Activated T-cell treated with anti-CD3 and anti-CD28 coated beads, Interleukin-2, amount 50 U/mL, for 24 hours (primary cell): ENCODE measurements around the gene LSM2.
"Not testable (repeated sequence)": the region's sequence is repeated elsewhere in the genome, so short reads cannot be mapped to it uniquely, and the experiment has no call there.

ENCODE experiments used
- DNase-seq: peaks from one replicate; pipeline ENCODE4 v3.0.0-alpha.2; 2020
- H3K27ac Mint-ChIP-seq: 2 replicates; pipeline ENCODE4 v1.8.0; 2020; ENCODE audit warnings: mild to moderate bottlenecking, mixed read lengths
- H3K27me3 Mint-ChIP-seq: 2 replicates; pipeline ENCODE4 v1.8.0; 2020; ENCODE audit warnings: mixed read lengths
- H3K36me3 Mint-ChIP-seq: 2 replicates; pipeline ENCODE4 v1.8.0; 2020; ENCODE audit warnings: low read depth, mixed read lengths
- H3K4me1 Mint-ChIP-seq: 2 replicates; pipeline ENCODE4 v1.8.0; 2020; ENCODE audit warnings: low read depth, mixed read lengths
- H3K4me3 Mint-ChIP-seq: 2 replicates; pipeline ENCODE4 v1.8.0; 2020; ENCODE audit warnings: mild to moderate bottlenecking, moderate library complexity, mixed read lengths
- H3K9me3 Mint-ChIP-seq: 2 replicates; pipeline ENCODE4 v1.8.0; 2020; ENCODE audit warnings: mixed read lengths

Gene LSM2

DNA sequence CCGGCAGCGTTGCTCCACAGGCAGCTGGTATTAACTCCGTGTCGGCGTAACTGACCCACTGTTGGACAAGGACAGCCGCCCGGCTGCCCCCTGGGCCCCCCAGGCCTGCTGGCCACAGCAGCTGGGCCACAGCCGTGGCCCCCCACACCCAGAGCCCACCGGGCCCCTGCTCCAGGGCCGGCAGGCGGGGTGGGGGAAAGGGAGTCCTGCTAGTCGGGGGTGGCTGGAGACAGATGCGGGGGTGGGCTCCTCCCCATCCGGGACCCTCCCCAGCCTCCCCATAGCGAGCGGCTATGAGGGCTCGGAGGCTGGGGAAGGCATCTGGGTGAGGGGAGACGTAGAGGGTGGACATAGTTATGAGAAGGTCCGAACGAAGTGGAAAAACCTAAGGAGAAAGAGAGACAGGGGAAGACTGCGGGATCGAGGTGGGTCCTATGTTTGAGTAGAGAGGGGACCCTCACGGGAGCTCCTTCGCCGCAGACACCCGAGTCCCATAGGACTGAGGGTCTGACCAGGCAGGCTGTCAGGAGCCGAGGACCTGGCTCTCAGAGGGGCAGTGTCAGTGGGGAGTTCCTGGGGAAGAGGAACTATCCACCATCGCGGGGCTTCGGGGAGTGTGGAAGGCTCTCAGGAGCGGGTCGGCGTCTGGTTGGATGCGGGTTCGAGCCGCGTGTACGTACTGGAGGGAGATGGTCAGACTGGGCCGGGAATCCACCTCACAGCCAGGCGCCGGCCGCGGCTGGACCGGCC is 11.7 kb downstream of the LSM2 start:
- Mint-ChIP-seq H3K4me3 (peak overlapping the region; percentile 95), H3K4me1 (peaks cover 54% of the 10 kb centered on the region), H3K27me3 (no peaks in the 10 kb centered on the region), H3K36me3 (peaks cover 77% of the 10 kb centered on the region), H3K27ac (peak overlapping the region; percentile 99), H3K9me3 (no peaks in the 10 kb centered on the region)
- DNase-seq, result no peak

DNA sequence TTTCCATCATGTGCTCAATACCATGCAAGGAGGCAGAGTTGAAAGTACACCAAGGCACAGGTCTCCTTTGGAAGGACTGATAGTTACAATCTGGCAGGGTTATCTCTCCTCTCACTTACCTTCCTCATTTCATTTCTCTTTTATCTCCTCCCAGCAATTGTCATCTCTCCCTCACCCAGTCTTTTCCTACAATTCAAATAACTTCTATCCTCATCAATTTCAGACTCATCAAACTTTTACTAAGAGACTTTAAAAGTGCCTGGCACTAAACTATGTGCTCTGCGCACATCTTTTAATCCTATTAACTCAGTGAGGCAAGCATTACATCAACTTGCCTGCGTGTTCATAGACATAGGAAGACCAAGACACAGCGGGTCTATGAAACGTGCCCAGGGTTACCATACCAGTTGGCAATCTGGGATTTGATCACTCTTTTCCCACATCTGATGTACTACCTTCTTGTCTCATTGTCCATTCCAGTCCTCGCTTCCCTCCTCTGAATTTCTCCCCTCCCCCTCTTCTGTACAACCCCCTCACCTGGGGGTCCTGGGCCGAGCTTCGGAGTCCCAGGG is 12.4 kb downstream of the LSM2 start:
- Mint-ChIP-seq H3K4me3 (peak overlapping the region; percentile 95), H3K27me3 (no peaks in the 10 kb centered on the region), H3K36me3 (peaks cover 76% of the 10 kb centered on the region), H3K9me3 (no peaks in the 10 kb centered on the region), H3K4me1 (peaks cover 57% of the 10 kb centered on the region), H3K27ac (peak overlapping the region; percentile 99)
- DNase-seq, result no peak

DNA sequence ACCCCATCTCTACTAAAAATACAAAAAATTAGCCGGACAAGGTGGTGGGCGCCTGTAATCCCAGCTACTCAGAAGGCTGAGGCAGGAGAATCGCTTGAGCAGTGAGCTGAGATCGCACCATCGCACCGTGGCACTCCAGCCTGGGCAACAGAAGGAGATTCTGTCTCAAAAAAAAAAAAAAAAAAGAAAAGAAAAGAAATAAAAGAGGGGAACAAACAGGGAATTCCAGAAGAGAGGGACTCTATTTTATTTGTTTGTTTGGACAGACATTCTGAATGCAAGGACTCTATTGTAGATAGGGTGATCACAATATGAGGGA is 12.9 kb downstream of the LSM2 start:
- Mint-ChIP-seq H3K4me1 (peaks cover 54% of the 10 kb centered on the region), H3K36me3 (peaks cover 76% of the 10 kb centered on the region), H3K4me3 (peak overlapping the region; percentile 95), H3K27ac (peak overlapping the region; percentile 99)
- DNase-seq, H3K9me3 Mint-ChIP-seq, H3K27me3 Mint-ChIP-seq: not testable (repeated sequence)

DNA sequence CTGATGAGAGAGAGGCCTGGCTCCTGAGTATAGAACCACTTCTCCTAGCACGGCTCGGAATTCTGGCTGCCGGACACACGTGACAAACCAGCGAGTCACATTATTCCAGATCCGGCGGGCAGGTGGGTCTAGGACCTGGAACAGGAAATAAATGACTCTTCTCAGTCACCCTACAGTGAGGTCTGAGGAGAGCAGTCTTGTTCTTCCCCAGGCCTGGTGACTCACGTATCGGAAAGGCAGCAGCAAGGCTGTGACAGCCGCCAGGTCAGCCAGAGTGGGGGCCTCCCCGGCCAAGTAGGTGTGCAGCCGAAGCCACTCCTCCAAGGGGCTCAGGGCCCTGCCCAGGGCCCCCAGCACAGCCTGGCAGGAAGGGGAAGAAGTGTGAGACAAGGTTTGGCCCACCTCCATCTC is 14.0 kb downstream of the LSM2 start:
- Mint-ChIP-seq H3K4me1 (peaks cover 47% of the 10 kb centered on the region), H3K36me3 (peaks cover 76% of the 10 kb centered on the region), H3K4me3 (peak overlapping the region; percentile 95), H3K27ac (peak overlapping the region; percentile 72), H3K9me3 (no peaks in the 10 kb centered on the region), H3K27me3 (no peaks in the 10 kb centered on the region)
- no peak for DNase-seq

DNA sequence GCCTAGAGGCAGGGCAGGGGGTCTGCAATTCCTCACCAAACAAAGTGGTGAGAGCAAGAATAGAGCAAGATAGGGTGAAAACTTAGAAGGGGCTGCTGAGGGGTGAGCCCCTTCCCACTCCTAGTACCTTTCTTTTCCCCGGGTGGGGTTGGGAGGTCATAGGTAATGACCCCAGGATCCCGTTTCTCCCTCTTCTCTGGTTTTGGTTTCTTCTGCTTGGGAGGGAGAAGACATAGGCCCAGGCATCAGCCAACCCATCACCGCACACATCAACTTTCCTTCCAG is 14.7 kb downstream of the LSM2 start:
- peaks cover 74% of the 10 kb centered on the region for H3K36me3 Mint-ChIP-seq
- peak overlapping the region; percentile 60 for H3K27ac Mint-ChIP-seq
- peaks cover 41% of the 10 kb centered on the region for H3K4me1 Mint-ChIP-seq
- no peak for DNase-seq
- H3K9me3 Mint-ChIP-seq, result no peaks in the 10 kb centered on the region
- H3K27me3 Mint-ChIP-seq, result no peaks in the 10 kb centered on the region
- H3K4me3 Mint-ChIP-seq, result no peak overlapping the region

DNA sequence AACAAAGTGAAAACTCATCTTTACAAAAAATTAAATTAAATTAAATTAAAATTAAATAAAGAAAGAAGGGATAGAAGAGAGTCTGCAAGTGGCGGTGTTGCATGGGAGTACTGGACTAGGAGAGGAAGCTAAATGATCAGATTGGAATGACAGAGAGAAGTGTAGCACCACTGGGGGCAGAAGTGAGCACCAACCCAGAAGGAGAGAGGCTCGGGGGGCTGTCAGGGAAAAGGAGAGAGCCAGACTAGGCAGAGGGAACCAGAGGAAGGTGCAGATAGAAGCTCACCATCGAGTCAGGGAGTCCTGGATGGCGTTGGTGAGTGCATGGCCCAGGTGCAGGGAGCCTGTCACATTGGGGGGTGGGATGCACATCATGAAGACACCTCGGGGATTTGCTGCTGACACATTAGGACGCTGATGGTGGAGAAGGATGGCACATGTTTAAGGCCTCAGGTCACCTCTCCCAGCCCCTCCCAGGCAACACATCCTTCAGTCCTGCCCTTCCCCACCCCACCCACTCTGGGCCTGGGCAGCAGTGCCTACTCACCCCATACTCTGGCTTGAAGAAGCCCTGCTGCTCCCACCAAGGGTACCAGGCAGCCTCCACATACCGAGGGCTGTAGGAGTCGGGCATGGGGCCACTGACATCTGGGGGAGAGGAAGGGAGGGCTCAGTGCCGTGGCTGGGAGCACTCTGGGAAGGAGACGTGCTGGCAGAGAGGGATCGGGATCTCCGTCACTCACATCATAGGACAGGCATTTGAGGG is 15.3 kb downstream of the LSM2 start:
- Mint-ChIP-seq H3K27me3 (no peaks in the 10 kb centered on the region), H3K36me3 (peaks cover 73% of the 10 kb centered on the region), H3K4me3 (no peak overlapping the region), H3K27ac (peak overlapping the region; percentile 60), H3K4me1 (peaks cover 38% of the 10 kb centered on the region), H3K9me3 (no peaks in the 10 kb centered on the region)
- peak; percentile 55 for DNase-seq

DNA sequence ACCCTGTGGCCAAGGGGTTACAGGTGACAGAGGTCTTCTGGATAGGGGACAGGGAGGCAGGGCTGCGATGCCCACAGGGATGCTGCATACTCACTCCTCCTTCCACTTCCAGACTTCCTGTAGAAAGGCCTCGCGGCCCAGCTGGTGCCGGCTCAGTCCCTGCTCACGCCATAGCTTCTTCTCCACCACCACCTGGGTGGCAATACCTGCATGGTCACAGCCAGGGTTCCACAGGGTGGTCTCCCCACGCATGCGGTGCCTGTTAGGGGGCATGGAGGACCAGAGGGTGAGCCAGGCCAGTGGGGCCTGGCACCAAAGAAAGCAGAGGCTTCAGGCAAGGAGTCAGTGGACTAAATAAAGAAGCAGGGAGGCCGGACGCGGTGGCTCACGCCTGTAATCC is 21.3 kb downstream of the LSM2 start:
- Mint-ChIP-seq H3K9me3 (no peaks in the 10 kb centered on the region), H3K27ac (no peak overlapping the region), H3K27me3 (no peaks in the 10 kb centered on the region), H3K4me1 (peaks cover 3% of the 10 kb centered on the region), H3K4me3 (no peak overlapping the region), H3K36me3 (peaks cover 89% of the 10 kb centered on the region)
- DNase-seq, result no peak

DNA sequence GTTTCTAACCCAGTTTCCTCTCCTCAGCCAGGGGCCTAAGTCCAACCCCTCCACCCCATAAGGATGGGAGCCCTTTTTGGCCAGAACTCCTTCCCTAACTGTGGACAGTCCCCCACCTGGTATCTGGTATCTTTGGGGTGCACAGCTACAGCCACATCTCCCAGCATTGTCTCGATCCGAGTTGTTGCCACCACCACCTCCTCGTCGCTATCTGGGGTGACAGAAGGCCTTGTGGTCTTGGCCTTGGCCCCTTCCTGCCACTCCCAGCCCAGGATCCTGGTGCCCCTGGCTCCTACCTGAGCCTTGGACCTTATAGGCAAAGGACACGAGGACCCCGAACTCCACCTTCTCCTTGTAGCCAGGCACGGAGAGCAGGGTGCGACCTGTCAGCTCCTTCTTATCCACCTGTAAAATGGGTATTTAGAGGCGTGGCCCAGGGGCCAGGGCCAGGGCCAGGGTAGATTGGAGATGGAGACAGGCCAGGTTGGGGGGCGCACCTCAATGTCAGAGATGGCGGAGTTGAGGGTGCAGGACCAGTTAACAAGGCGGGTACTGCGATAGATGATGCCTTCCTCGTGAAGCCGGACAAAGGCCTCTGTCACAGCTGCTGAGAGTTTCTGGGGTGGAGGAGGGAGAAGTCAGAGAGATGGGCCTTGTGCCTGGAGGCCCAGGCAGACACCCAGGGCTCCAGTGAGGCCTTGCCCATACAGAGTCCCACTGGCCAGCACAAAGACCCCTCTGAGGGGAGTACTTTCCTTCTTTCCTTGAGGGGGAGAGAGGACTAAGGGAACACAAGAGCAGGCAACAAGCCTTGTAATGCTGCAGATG is 22.5 kb downstream of the LSM2 start:
- peaks cover 93% of the 10 kb centered on the region for H3K36me3 Mint-ChIP-seq
- no peak overlapping the region for H3K4me3 Mint-ChIP-seq
- H3K9me3 Mint-ChIP-seq, result no peaks in the 10 kb centered on the region
- no peak overlapping the region for H3K27ac Mint-ChIP-seq
- no peaks in the 10 kb centered on the region for H3K27me3 Mint-ChIP-seq
- no peak for DNase-seq
- H3K4me1 Mint-ChIP-seq, result no peaks in the 10 kb centered on the region

DNA sequence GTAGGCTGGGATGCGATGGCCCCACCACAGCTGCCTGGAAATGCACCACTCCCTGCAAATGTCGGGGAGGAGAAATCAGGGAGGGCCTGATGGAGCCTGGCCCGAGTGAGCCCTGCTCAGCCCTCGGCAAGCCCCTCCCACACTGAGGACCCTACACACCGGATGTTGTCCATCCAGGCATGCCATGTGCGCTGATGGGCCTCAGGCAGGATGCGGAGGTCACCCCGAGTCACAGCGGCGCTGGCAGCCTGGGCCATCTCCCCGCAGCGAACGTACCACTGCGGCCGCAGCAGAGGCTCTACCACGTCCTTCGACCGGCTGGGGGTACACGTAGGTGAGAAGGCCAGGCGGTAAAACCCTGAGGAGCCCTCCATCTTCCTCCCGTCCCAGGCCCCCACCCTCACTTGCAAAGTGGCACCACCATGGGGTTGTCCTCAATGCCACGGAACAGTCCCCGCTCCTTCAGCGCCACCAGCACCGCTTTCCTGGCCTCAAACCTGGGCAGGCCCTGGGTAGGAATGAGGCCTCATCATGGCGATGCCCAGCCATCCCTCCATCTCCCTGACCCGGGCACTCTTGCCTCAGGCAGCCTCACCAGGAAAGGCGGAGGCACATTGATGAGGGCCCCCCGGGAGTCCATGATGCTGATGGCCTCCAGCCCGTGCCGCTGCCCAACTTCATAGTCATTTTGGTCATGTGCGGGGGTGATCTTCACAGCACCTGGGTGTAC is 24.5 kb downstream of the LSM2 start:
- peaks cover 11% of the 10 kb centered on the region for H3K4me1 Mint-ChIP-seq
- H3K9me3 Mint-ChIP-seq, result no peaks in the 10 kb centered on the region
- no peak overlapping the region for H3K27ac Mint-ChIP-seq
- peaks cover 95% of the 10 kb centered on the region for H3K36me3 Mint-ChIP-seq
- H3K4me3 Mint-ChIP-seq, result no peak overlapping the region
- no peaks in the 10 kb centered on the region for H3K27me3 Mint-ChIP-seq
- DNase-seq, result no peak

DNA sequence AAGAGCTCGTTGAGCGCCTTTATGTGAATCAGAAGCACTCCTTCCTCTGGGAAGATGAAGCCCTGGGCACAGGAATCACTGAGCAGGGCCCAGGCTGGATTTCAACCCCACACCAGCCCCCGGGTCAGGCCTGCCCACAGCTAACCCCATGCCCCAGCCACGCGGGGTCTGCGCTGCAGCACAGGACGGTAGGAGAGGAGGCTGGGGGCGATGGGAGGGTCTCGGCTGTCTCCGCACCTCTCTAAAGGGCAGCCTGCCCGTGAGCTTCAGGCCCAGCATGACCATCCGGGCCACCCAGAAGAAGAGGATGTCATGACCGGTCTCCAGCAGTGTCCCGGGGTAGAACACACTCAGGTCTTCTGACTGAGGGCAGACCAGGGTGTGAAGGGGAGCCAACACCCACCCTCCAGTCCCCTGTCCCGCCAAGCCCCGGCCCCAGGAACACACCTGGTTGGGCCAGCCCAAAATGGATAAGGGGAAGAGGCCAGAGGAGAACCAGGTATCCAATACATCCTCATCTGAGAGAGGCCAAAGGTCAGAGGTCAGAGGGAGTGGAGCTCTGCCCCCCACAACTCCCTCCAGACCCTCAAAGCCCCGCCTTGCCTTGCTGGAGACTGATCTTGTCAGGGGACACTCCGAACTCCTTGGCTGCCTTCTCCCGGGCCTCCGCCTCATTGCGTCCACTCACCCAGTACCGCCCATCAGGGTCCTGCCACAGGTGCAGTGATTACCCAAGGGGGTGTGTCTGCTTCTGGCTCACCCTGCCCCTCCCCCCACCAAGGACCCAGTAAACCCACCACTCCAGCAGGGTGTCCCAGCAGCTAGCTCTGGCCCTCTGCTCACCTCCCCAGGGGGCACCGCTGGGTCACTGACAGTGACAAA is 25.3 kb downstream of the LSM2 start:
- H3K36me3 Mint-ChIP-seq, result peaks cover 92% of the 10 kb centered on the region
- no peak overlapping the region for H3K4me3 Mint-ChIP-seq
- peaks cover 19% of the 10 kb centered on the region for H3K4me1 Mint-ChIP-seq
- no peaks in the 10 kb centered on the region for H3K9me3 Mint-ChIP-seq
- no peaks in the 10 kb centered on the region for H3K27me3 Mint-ChIP-seq
- no peak for DNase-seq
- H3K27ac Mint-ChIP-seq, result no peak overlapping the region

DNA sequence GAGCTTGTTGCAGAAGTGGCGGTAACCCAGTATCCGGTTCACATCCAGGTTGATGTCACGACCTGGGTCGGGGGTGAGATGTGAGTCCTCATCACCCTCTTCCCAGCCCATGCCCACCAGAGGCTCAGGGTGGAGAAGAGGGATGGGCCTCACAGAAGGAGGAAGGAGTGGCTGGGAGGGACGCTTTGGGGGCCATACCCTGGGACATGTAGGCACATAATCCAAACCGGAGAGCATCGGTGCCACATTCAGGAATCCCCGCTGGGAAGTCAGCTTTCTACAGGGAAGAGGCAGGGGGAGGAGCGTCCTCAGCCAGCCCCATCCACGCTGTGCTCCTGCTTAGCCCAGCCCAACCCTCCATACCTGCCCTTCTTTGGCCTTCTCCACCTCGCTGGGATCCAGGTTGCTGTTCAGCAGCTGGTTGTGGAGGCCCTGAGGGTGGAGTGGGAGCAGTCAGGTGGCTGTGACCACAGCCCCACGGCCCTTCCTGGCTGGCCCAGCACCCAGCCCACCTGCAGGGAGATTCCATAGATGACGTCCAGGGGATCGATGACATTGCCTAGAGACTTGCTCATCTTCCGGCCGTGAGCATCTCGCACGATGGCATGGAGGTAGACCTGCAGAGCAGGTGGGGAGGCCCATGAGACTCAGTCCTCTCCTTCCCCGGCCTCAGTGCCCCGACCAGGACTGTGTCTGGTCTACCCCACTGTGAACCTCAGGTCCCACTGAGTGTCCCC is 26.1 kb downstream of the LSM2 start:
- Mint-ChIP-seq H3K27ac (peak overlapping the region; percentile 57), H3K9me3 (no peaks in the 10 kb centered on the region), H3K27me3 (no peaks in the 10 kb centered on the region), H3K4me3 (no peak overlapping the region), H3K36me3 (peaks cover 84% of the 10 kb centered on the region), H3K4me1 (peaks cover 23% of the 10 kb centered on the region)
- no peak for DNase-seq

DNA sequence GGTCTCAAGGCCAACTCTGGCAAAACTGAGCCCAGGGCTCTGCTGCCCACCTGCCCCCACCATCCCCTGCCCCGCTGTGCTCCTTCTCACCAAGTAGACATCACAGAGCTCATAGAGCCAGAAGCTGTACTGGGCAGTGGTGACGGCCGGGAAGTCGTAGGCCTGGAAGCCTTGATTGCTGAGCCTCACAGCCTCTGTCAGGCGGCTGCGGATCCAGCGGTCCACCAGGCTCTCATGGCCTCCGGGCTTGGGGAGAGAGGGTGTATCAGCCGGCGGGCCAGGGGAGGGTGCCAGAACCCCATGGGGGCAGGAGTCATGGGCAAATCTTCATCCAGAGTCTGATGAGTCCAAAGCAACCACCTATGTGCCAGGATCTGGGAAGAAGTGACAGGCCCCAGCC is 26.9 kb downstream of the LSM2 start:
- no peak overlapping the region for H3K27ac Mint-ChIP-seq

More for the DNA sequence above, 26.9 kb downstream of the LSM2 start:
- no peak overlapping the region for H3K4me3 Mint-ChIP-seq
- peaks cover 76% of the 10 kb centered on the region for H3K36me3 Mint-ChIP-seq
- no peak for DNase-seq
- no peaks in the 10 kb centered on the region for H3K27me3 Mint-ChIP-seq
- no peaks in the 10 kb centered on the region for H3K9me3 Mint-ChIP-seq
- peaks cover 29% of the 10 kb centered on the region for H3K4me1 Mint-ChIP-seq
